GM21619 (cell line): ENCODE data around the gene MRGPRX2.

ENCODE experiments used
- ATAC-seq: cut with Tn5 transposase; IDR thresholded peaks from one replicate; pipeline ENCODE4 v1.9.1; 2021; ENCODE audit not compliant: unreplicated experiment

Gene MRGPRX2

GRCh38 chr11:19060629-19061028 lies at the start of gene MRGPRX2:
Gene MRGPRX2 (minus strand): TSS chr11:19060717. CDS start chr11:19056402, 4,315 bp downstream.
- ATAC-seq: no peak

GRCh38 chr11:19110295-19110694 lies 49.8 kb upstream of the MRGPRX2 start:
- ATAC-seq: no peak

DNA sequence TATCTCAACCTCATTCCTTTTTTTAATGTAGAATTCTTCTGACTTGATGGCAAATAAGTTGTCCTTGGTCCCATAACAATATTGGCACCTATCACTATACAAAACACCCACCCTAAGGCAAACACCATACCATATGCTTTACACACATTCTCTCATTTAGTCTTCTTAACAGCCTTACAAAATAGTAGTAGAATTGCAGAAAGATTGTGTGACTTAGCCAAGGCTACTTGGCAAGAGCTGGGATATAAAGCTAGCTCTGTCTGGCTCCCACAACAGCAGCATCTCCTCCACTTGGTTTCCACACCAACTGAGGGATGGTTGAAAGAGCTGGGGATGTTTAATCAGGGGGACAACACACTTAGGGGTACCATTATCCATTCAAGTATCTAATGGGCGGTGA lies 46.6 kb upstream of the MRGPRX2 start:
- ATAC-seq: no peak

- ATAC-seq: no peak
Measured at GRCh38 chr11:19105011-19105410, 44.5 kb upstream of the MRGPRX2 start.

GRCh38 chr11:19102521-19102900 lies 42.0 kb upstream of the MRGPRX2 start:
- no peak for ATAC-seq

DNA sequence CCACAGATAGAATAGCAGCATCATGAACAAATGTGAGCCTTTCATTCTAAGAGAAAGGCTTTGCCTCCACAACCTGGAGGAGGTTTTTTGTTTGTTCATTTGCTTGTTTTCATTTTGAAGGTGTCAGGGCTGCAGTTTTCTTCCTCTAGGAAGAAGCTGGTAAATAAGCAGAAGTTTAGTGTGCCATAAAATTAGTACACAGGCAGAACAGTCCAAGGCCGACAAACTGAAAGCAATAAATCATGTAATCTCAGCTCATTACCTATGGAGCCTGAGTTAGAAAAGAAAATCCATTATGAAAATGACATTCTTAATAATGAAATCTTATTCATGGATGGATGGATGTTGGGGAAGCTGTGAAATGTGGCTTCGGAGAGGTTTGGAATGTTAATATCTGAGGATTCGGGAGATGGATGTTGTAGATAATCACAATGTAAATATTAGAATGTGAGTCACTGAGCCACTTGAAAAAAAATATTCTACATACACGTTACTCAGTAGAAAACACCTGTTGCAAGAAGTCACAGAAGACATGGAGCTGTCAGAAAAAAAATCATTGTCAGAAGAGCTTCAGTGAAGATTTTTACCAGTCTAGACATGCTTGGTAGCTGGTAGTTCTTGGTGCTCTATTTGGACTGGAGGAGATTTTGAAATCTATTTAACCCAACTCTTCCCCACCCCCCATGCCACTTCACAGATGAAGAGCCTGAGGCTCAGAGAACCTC lies 41.4 kb upstream of the MRGPRX2 start:
- no peak for ATAC-seq

DNA sequence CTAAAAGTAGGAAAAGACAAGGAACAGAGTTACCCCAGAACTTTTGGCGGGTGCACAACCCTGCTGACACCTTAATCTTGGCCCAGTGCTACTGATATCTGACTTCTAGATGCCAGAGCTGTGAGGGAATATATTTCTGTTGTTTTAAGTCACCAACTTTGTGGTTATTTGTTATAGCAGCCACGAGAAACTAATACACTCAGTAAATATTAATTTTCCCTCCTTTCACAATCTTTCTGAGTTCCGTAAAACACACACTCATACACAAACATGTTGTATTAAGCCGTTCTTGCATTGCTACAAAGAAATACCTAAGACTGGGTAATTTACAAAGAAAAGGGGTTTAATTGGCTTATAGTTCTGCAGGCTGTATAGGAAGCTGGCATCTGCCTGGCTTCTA lies 40.4 kb upstream of the MRGPRX2 start:
- no peak for ATAC-seq

- no peak for ATAC-seq
Measured at GRCh38 chr11:19099093-19099492, 38.6 kb upstream of the MRGPRX2 start.

- ATAC-seq: no peak
Measured at GRCh38 chr11:19094859-19095258, 34.3 kb upstream of the MRGPRX2 start.

DNA sequence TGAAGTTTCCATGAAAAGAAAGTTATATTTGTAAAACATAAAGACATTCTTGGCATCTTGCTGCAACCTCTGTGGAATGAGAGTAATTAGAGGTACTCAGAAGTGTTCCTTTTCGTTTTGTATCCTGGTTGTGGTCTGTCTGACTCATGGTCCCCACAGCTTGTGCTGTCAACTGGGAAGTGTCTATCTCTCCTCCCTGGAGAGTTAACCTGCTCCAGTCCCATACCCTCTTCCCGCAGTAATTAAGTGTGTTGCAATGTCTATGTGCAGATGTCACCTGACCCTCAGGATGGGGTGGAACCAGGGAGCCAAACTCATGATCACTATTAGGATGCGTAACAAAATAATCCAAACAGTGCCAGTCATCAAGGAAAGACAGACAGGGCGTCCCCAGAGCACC lies 33.5 kb upstream of the MRGPRX2 start:
- no peak for ATAC-seq

GRCh38 chr11:19092850-19093249 lies 32.3 kb upstream of the MRGPRX2 start:
- ATAC-seq: no peak

DNA sequence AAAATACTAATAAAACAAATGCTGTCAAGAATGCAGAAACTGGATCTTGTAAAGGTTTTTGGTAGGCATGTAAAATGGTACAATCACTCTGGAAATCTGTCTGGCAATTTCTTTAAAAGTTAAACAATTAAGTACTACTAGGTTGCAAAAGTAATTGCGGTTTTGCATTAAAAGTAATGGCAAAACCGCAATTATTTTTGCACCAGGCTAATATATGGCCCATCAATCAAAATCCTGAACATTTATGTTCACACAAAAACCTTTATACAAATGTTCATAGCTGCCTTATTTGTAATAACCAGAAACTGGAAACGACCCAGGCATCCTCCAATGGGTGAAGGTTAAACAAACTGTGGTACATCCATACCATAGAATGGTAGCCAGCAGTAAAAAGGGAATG lies 31.8 kb upstream of the MRGPRX2 start:
- ATAC-seq: no peak

GRCh38 chr11:19091366-19091765 lies 30.8 kb upstream of the MRGPRX2 start:
- ATAC-seq: no peak

DNA sequence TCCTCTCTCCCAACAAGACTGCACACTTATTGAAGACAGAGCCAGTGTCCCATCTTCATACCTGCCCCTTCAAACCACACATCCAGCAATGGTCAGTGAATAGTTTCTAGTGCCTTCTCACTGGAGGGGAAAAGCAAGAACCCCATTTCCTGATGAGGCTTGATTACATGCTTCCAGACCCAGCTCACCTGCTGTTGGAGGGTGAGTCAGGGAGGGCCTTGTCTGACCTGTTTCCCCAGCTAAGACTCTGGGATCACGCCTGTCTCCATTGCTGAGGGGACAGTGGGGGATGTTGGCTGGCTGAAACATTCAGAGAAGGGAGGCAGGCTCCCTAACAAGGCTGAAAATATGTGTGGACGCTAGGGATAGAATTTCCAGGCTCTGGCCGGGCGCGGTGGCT lies 28.9 kb upstream of the MRGPRX2 start:
- no peak for ATAC-seq

- no peak for ATAC-seq
Measured at GRCh38 chr11:19088791-19089190, 28.3 kb upstream of the MRGPRX2 start.

DNA sequence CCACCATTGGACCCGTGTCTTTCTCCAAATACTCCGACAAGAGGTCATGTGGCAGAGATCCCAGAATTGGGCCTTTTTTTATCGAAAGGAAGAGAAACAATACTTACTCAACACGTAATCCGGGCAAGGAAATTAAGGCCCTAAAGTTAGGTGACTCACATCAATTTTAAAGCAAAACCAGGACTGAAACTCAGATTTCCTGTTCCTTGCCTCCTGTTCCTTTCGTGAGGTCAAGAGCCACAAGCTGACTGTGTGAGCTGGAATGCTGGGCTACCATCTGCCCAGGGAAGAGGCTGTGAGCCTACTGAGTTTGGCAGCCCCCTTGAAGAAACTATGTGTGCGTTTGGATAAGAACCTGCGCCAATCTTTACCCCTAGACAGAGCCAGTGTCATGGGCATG lies 27.1 kb upstream of the MRGPRX2 start:
- no peak for ATAC-seq

- no peak for ATAC-seq
Measured at GRCh38 chr11:19084661-19085315, 24.3 kb upstream of the MRGPRX2 start.

DNA sequence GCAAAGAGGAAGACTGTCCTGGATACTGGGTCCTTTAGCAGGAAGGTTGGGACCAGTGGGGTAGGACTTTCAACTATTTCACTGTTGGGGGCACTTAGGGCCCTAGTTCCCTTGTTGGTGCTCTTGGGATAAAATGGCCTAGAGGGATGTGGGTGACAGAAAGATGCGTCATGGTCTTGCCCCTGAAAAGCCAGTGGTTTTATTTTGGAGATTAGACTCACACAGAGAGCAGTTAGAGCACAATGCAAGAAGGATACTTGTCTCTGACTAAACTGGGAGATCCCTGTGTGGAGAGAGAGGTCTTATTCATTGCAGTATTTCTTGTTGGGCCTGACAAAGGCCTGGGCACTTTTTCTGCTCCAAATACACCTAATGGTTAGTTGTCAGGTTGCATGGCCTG lies 22.6 kb upstream of the MRGPRX2 start:
- ATAC-seq: no peak

- no peak for ATAC-seq
Measured at GRCh38 chr11:19080579-19080993, 20.1 kb upstream of the MRGPRX2 start.

DNA sequence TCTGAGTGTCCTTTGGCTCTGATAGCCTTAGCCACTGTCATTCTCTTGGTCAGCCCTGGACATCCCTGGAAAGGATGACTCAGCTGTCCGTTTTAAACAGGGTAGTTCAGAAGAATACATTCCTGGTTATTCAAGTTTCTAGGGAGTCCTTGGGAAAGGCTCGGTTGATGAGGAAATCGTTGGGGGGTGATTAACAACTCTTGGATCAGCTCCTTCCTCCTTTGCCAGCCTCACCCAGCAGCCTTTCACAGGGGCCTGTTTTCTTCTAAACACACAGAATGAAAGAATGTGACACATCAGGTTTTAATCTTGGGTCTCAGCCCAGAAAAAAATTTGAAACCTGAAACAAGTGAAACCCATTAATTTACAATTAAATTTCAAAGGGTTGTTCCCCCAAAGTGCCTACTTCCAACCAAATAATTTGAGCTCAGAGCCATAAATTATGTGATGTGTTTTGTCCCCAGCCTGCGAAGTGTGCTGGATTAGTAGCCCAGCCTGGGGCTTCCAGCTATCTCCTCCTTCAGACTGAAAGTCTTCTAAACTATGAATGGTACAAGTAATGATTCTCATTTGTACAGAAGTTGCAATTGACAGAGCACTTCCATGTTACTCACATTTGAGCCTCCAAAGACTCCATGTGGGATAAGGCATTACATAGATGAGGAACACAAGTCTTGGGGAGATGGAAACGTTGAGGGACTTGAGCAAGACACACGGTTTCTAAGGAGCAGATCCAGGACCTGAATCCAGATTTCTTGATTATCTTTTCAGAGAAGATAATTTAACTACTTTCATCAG lies 19.3 kb upstream of the MRGPRX2 start:
- no peak for ATAC-seq

DNA sequence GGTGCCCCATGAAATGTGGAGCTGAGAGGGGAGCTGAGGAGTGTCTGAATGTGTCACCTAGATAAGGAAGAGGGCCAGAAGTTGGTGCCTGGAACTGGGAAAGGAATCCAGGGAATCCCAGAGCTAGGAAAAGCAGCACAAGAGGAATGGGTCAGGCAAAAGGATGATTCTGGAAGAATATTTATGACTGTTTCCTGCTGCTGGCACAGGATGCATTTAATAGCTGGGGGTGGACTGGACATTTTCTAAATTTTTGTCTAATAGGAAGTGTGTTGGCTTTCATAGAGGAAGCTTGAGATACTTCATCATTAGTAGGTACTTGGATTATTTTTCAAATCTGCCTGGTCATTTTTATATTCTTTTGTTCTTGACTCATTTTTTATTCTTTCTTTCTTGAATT lies 17.4 kb upstream of the MRGPRX2 start:
- ATAC-seq: no peak
